ENCODE results near the gene NYAP2. TPM values are rescaled to one million over a fixed set of nuclear protein-coding genes. Genes with fewer than 3 reads are reported as not detected.

Gene NYAP2
- total RNA-seq, 2 experiments from 2014 or later, result 0.09 TPM; not detected in 1

- Histone ChIP-seq H2AFZ (ENCODE audit: low read length) (no peak overlapping the region), H3K9me2 (ENCODE audit: insufficient read depth, low read length) (no peaks in the 10 kb centered on the region), H3K79me2 (ENCODE audit: insufficient read depth, low read depth, low read length) (no peaks in the 10 kb centered on the region), H3K4me1 (ENCODE audit: insufficient read depth, low read length, poor library complexity, severe bottlenecking) (no peaks in the 10 kb centered on the region), H3K4me2 (ENCODE audit: low read length) (no peak overlapping the region), H3K9me3 (ENCODE audit: low read length) (no peaks in the 10 kb centered on the region), H4K20me1 (ENCODE audit: insufficient read depth, low read length) (no peaks in the 10 kb centered on the region), H3K4me3 (ENCODE audit: low read depth, low read length, poor library complexity, severe bottlenecking) (no peak overlapping the region), H3K27ac (ENCODE audit: low read depth, low read length, poor library complexity, severe bottlenecking) (no peak overlapping the region), H3K36me3 (ENCODE audit: insufficient read depth, low read length) (no peaks in the 10 kb centered on the region)
- ChIA-PET CTCF (ENCODE audit: unreplicated experiment) (no interaction called here), POLR2A (no interaction called here)
- intact Hi-C loops (cut with micrococcal nuclease; ENCODE audit: unreplicated experiment), result no loop called here
- BruUV-seq (replicated peaks), result no TSS peak
- DNase-seq (ENCODE audit: low spot score), result no peak
- no peak for TF ChIP-seq EZH2phosphoT487 (IDR thresholded peaks at IDR 0.05; ENCODE audit: borderline replicate concordance, low read depth, low read length)
- TF ChIP-seq, protein P1, sequence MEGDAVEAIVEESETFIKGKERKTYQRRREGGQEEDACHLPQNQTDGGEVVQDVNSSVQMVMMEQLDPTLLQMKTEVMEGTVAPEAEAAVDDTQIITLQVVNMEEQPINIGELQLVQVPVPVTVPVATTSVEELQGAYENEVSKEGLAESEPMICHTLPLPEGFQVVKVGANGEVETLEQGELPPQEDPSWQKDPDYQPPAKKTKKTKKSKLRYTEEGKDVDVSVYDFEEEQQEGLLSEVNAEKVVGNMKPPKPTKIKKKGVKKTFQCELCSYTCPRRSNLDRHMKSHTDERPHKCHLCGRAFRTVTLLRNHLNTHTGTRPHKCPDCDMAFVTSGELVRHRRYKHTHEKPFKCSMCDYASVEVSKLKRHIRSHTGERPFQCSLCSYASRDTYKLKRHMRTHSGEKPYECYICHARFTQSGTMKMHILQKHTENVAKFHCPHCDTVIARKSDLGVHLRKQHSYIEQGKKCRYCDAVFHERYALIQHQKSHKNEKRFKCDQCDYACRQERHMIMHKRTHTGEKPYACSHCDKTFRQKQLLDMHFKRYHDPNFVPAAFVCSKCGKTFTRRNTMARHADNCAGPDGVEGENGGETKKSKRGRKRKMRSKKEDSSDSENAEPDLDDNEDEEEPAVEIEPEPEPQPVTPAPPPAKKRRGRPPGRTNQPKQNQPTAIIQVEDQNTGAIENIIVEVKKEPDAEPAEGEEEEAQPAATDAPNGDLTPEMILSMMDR (conservative IDR thresholded peaks at IDR 0.05; ENCODE audit: low read length), result no peak
Observed at GRCh38 chr2:225534037-225534436, 134.5 kb downstream of the NYAP2 start.

DNA sequence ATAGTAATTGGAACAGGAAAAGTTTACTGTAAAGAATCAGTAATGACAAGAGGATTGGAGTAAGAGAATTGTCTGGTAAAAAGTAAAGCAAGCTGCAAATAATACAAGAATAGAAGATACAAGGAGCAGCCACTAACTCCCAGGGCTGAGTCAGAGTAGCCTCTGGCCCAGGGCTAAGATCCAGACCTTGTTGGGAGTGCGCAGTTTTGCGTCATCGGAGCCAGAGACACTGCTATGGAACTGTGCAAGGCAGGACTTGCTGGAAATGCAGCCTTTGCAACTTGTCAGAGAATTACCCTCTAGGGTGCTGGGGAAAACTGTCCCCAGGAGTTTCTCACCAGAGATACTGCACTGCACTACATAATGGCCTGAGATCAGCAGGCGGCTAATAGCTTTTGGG lies 135.2 kb downstream of the NYAP2 start:
- H3K36me3 ChIP-seq (ENCODE audit: insufficient read depth, low read length), result no peaks in the 10 kb centered on the region
- H2AFZ ChIP-seq (ENCODE audit: low read length), result no peak overlapping the region
- no peaks in the 10 kb centered on the region for H3K79me2 ChIP-seq (ENCODE audit: insufficient read depth, low read depth, low read length)
- ChIA-PET POLR2A (no interaction called here), CTCF (ENCODE audit: unreplicated experiment) (no interaction called here)
- no TSS peak for BruUV-seq (replicated peaks)
- intact Hi-C loops (cut with micrococcal nuclease; ENCODE audit: unreplicated experiment), result no loop called here
- no peaks in the 10 kb centered on the region for H3K4me1 ChIP-seq (ENCODE audit: insufficient read depth, low read length, poor library complexity, severe bottlenecking)
- H3K4me2 ChIP-seq (ENCODE audit: low read length), result no peak overlapping the region
- no peak overlapping the region for H3K27ac ChIP-seq (ENCODE audit: low read depth, low read length, poor library complexity, severe bottlenecking)
- no peak overlapping the region for H3K4me3 ChIP-seq (ENCODE audit: low read depth, low read length, poor library complexity, severe bottlenecking)
- no peak for TF ChIP-seq EZH2phosphoT487 (IDR thresholded peaks at IDR 0.05; ENCODE audit: borderline replicate concordance, low read depth, low read length)
- TF ChIP-seq, protein P1 (conservative IDR thresholded peaks at IDR 0.05; ENCODE audit: low read length), result no peak
- no peaks in the 10 kb centered on the region for H4K20me1 ChIP-seq (ENCODE audit: insufficient read depth, low read length)
- no peak for DNase-seq (ENCODE audit: low spot score)
- no peaks in the 10 kb centered on the region for H3K9me2 ChIP-seq (ENCODE audit: insufficient read depth, low read length)
- no peaks in the 10 kb centered on the region for H3K9me3 ChIP-seq (ENCODE audit: low read length)

DNA sequence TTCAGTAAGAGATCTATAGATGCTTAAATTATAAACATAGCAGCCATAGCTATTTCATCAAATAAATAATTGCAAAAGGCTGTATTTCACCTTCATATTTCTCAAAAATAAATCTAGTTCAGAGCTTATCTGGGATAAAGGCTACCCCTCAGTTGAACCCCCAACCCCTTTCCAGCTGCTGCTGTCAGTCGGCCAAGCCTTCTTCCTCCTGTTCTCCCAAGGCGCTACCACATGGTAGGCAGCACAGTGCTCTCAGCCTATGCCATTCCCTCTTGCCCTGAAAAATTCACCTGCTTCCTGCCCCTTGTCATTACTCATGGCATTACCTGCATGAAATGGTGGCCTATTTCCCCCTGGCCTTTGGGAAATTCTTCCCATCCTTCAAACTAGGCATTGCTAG lies 136.5 kb downstream of the NYAP2 start:
- no peak overlapping the region for H3K27ac ChIP-seq (ENCODE audit: low read depth, low read length, poor library complexity, severe bottlenecking)
- no peaks in the 10 kb centered on the region for H3K9me3 ChIP-seq (ENCODE audit: low read length)
- BruUV-seq (replicated peaks), result no TSS peak
- DNase-seq (ENCODE audit: low spot score), result no peak
- no peak overlapping the region for H3K4me2 ChIP-seq (ENCODE audit: low read length)
- no peaks in the 10 kb centered on the region for H3K36me3 ChIP-seq (ENCODE audit: insufficient read depth, low read length)
- TF ChIP-seq EZH2phosphoT487 (IDR thresholded peaks at IDR 0.05; ENCODE audit: borderline replicate concordance, low read depth, low read length), result no peak
- TF ChIP-seq, protein P1 (conservative IDR thresholded peaks at IDR 0.05; ENCODE audit: low read length), result no peak
- no peaks in the 10 kb centered on the region for H3K4me1 ChIP-seq (ENCODE audit: insufficient read depth, low read length, poor library complexity, severe bottlenecking)
- intact Hi-C loops (cut with micrococcal nuclease; ENCODE audit: unreplicated experiment), result no loop called here
- CTCF ChIA-PET (ENCODE audit: unreplicated experiment), result no interaction called here
- H3K9me2 ChIP-seq (ENCODE audit: insufficient read depth, low read length), result no peaks in the 10 kb centered on the region
- POLR2A ChIA-PET, result no interaction called here
- no peaks in the 10 kb centered on the region for H4K20me1 ChIP-seq (ENCODE audit: insufficient read depth, low read length)
- no peaks in the 10 kb centered on the region for H3K79me2 ChIP-seq (ENCODE audit: insufficient read depth, low read depth, low read length)
- no peak overlapping the region for H2AFZ ChIP-seq (ENCODE audit: low read length)
- H3K4me3 ChIP-seq (ENCODE audit: low read depth, low read length, poor library complexity, severe bottlenecking), result no peak overlapping the region

Measured in OCI-LY7 (cell line).